Natural killer cell (primary cell): ENCODE results near the gene CFAP54. TPM values are rescaled to one million over a fixed set of nuclear protein-coding genes. Genes with fewer than 3 reads are reported as not detected.
A peak's percentile ranks its signal among the peaks of the same experiment; 100 is the strongest.

Source experiments
- ATAC-seq, 3 donors: fragments of 150-1000 bp in 2 of 3; fragments of 200-7000 bp in 1 of 3; cut with Tn5 transposase; 1 replicate in 1 of 3; 2 replicates in 2 of 3; pipeline ENCODE4 v1.10.0; 2021; ENCODE audit warnings: mild to moderate bottlenecking in 2 of 3, moderate library complexity in 2 of 3
- DNase-seq, 2 donors: peaks; one replicate each; pipeline versions ENCODE4 v3.0.0 to v3.0.0-alpha.2; 2013 to 2021; ENCODE audit warnings: mixed read lengths in 1 of 2
- H3K27ac ChIP-seq: one replicate; pipeline ENCODE4 v1.5.1; 2013; ENCODE audit warnings: mild to moderate bottlenecking, low read length
- H3K27me3 ChIP-seq: one replicate; pipeline ENCODE4 v1.6.1; 2013; ENCODE audit warnings: low read length; ENCODE audit not compliant: control insufficient read depth, insufficient read depth
- H3K36me3 ChIP-seq: one replicate; pipeline ENCODE4 v1.6.1; 2013; ENCODE audit warnings: low read length; ENCODE audit not compliant: control insufficient read depth, insufficient read depth
- H3K4me1 ChIP-seq: one replicate; pipeline ENCODE4 v1.6.1; 2013; ENCODE audit warnings: low read length; ENCODE audit not compliant: control insufficient read depth, insufficient read depth
- H3K4me3 ChIP-seq: one replicate; pipeline ENCODE4 v1.5.1; 2013; ENCODE audit warnings: low read length
- H3K9me3 ChIP-seq: one replicate; pipeline ENCODE4 v1.6.1; 2013; ENCODE audit warnings: low read length; ENCODE audit not compliant: control insufficient read depth, insufficient read depth
- H3K27ac Mint-ChIP-seq, 2 donors: one replicate each; pipeline ENCODE4 v1.8.0; 2022; ENCODE audit warnings: mild to moderate bottlenecking in 2 of 2, mixed read lengths in 2 of 2, moderate library complexity in 1 of 2
- H3K27me3 Mint-ChIP-seq, 2 donors: one replicate each; pipeline ENCODE4 v1.8.0; 2022; ENCODE audit warnings: low read depth in 2 of 2, mixed read lengths in 2 of 2
- H3K36me3 Mint-ChIP-seq: one replicate; pipeline ENCODE4 v1.8.0; 2022; ENCODE audit warnings: mixed read lengths
- H3K4me1 Mint-ChIP-seq, 2 donors: one replicate each; pipeline ENCODE4 v1.8.0; 2022; ENCODE audit warnings: mixed read lengths in 2 of 2
- H3K4me3 Mint-ChIP-seq: one replicate; pipeline ENCODE4 v1.8.0; 2022; ENCODE audit warnings: mild to moderate bottlenecking, moderate library complexity, mixed read lengths
- H3K9me3 Mint-ChIP-seq, 2 donors: one replicate each; pipeline ENCODE4 v1.8.0; 2022; ENCODE audit warnings: mixed read lengths in 2 of 2
- CTCF ChIP-seq: fragments of 200-600 bp; IDR thresholded peaks from one replicate; pipeline ENCODE4 v1.8.0; 2022; ENCODE audit warnings: antibody characterized with exemption
- WGBS: methylation state at CpG from one replicate; pipeline ENCODE4 v1.1.7; 2013; ENCODE audit warnings: missing lambda C conversion rate; ENCODE audit not compliant: insufficient coverage; 5-methylcytosine and 5-hydroxymethylcytosine counted together
- intact Hi-C: fragments of 100-400 bp; cut with micrococcal nuclease; formaldehyde crosslinking; loops from one replicate; pipeline ENCODE4 v1.14.2; 2022
- total RNA-seq, 4 donors: library from RNA; stranded (reverse); fragments of 120-200 nt in 1 of 4; gene quantifications; one replicate each; pipeline versions ENCODE4 v1.2.3 to v1.2.4, GENCODE V29; 2013 to 2022

The CFAP54 gene
- total RNA-seq, 3 donors from 2014 or later (not counting 1 experiment from before 2014, with no cell fraction given): 0.56 to 1.5 (median 1.2) TPM

DNA sequence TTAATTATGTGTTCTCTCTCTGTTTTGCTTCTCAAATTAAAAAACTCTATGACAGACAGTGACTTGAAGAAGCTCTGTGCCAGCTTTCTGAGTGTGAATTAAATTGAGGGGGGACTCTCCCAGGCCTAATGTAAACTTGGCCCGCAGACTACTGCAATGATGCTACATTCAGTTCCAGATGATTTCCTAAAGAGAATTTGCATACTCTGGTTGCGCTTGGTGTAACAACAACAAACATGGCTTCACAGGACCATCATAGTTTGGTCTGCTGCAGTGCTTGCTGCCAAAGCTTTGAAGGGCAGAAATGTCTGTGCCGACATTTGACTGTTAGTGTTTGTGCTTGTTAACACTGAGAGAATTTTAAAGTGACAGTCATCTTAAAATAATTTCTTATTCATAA lies 25.0 kb downstream of the CFAP54 start:
- no peaks in the 10 kb centered on the region for H3K9me3 ChIP-seq
- 73% methylated on average over 3 of the region's 3 CpGs for WGBS
- peaks cover 2% of the 10 kb centered on the region for H3K4me1 ChIP-seq
- no peak overlapping the region for H3K4me3 Mint-ChIP-seq
- no peak for TF ChIP-seq CTCF
- no peak for ATAC-seq
- no peak overlapping the region for H3K27ac ChIP-seq
- H3K36me3 Mint-ChIP-seq: no peaks in the 10 kb centered on the region
- no peaks in the 10 kb centered on the region for H3K36me3 ChIP-seq
- intact Hi-C loops: no loop called here
- H3K4me3 ChIP-seq: no peak overlapping the region
- DNase-seq: no peak
- no peaks in the 10 kb centered on the region for H3K9me3 Mint-ChIP-seq
- no peak overlapping the region for H3K27ac Mint-ChIP-seq
- no peaks in the 10 kb centered on the region for H3K27me3 ChIP-seq
- H3K27me3 Mint-ChIP-seq: no peaks in the 10 kb centered on the region
- H3K4me1 Mint-ChIP-seq: peaks cover 4 to 6% of the 10 kb centered on the region in 2 donors

GRCh38 chr12:96516472-96517430 lies 27.4 kb downstream of the CFAP54 start:
- Mint-ChIP-seq H3K4me1 (peaks cover 4 to 6% of the 10 kb centered on the region in 2 donors), H3K27ac (peak overlapping the region; percentile 62 to 80), H3K27me3 (peaks cover 0 to 4% of the 10 kb centered on the region in 2 donors), H3K9me3 (no peaks in the 10 kb centered on the region), H3K4me3 (peak overlapping the region; percentile 13), H3K36me3 (no peaks in the 10 kb centered on the region)
- Histone ChIP-seq H3K36me3 (no peaks in the 10 kb centered on the region), H3K27me3 (no peaks in the 10 kb centered on the region), H3K27ac (no peak overlapping the region), H3K4me3 (no peak overlapping the region), H3K9me3 (no peaks in the 10 kb centered on the region), H3K4me1 (peaks cover 2% of the 10 kb centered on the region)
- intact Hi-C loops: loop anchor here (1.0 kb wide), 4 partner anchors 27 to 454 kb away; partner anchors contain the start of gene CFAP54
- WGBS: 41% methylated on average over 5 of the region's 8 CpGs
- peak; percentile 84 for TF ChIP-seq CTCF
- peak; percentile 87 to 95 (median 93) for ATAC-seq
- peak; percentile 77 to 93 for DNase-seq

- DNase-seq (no peak), ATAC-seq (no peak)
- Mint-ChIP-seq H3K27ac (no peak overlapping the region), H3K27me3 (peaks cover 0 to 4% of the 10 kb centered on the region in 2 donors), H3K4me1 (peaks cover 4 to 6% of the 10 kb centered on the region in 2 donors), H3K4me3 (no peak overlapping the region), H3K9me3 (no peaks in the 10 kb centered on the region), H3K36me3 (no peaks in the 10 kb centered on the region)
- intact Hi-C loops: no loop called here
- Histone ChIP-seq H3K4me1 (peaks cover 2% of the 10 kb centered on the region), H3K27me3 (no peaks in the 10 kb centered on the region), H3K36me3 (no peaks in the 10 kb centered on the region), H3K9me3 (no peaks in the 10 kb centered on the region), H3K27ac (no peak overlapping the region), H3K4me3 (no peak overlapping the region)
- TF ChIP-seq CTCF: no peak
- WGBS: 90% methylated on average over 2 of the region's 3 CpGs
Observed at GRCh38 chr12:96520767-96521166, 31.4 kb downstream of the CFAP54 start.
